HG03064 (cell line): ENCODE data around the gene HAUS8.
"Not testable (repeated sequence)": the region's sequence is repeated elsewhere in the genome, so short reads cannot be mapped to it uniquely, and the experiment has no call there.

ENCODE experiments used
- ATAC-seq: cut with Tn5 transposase; IDR thresholded peaks from one replicate; pipeline ENCODE4 v1.9.1; 2021; ENCODE audit warnings: low read depth; ENCODE audit not compliant: unreplicated experiment

HAUS8 gene

DNA sequence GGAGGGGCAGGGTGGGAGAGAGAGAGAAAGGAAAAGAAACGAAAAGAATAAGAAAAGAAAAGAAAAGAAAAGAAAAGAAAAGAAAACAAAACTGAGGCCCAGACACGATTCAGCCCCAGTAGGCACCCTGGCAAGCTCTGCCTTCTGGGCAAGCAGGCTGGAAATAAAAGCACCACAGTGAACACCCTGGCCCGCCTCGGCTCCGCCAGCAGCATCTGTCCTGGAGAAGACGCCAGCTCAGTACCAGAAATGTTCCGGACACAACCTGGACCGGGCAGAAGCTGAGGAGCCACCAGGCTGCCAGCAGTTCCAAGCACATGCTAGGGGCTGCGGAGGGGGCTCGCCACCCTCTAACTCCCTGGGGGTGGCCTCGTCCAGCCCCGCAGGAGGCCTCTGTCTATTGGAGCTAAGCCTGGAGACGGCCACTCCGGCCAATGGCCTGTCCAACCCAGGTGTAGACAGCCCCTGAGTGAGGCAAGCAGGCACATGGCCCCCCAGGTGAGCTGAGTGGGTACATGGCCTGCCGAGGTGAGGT, 37.2 kb downstream of the HAUS8 start:
- no peak for ATAC-seq

DNA sequence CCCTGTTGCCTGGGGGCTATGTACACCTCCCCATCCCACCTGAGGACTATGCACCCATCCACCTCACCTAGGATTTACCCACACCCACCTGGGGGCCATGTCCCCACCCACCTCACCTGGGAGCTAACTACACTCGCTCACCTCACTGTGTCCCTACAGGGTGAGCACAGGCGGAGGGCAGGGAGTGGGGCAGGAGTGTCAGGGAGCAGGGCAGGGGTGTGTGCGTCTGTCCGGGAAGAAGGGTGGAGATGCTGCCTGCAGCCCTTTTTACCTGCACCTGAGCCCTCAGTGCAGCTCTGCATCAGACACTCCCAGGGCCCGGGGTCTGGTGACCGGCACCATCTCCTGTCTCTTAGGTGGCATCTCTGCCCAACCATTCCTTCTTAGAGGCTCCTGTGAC, 38.1 kb downstream of the HAUS8 start:
- ATAC-seq, result no peak

DNA sequence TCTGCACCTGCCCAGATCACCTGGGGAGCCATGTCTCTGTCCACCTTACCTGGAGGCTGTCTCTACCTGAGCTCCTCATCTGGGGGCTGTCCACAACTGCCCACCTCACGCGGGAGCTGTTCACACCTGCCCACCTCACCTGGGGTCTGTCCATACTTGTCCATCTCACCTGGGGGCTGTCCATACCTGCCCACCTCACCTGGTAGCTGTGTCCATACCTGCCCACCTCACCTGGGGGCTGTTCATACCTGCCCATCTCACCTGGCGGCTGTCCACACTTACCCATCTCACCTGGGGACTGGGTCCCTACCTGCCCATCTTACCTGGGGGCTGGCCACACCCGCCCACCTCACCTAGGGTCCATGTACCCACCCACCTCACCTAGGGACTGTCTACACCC, 38.6 kb downstream of the HAUS8 start:
- no peak for ATAC-seq

DNA sequence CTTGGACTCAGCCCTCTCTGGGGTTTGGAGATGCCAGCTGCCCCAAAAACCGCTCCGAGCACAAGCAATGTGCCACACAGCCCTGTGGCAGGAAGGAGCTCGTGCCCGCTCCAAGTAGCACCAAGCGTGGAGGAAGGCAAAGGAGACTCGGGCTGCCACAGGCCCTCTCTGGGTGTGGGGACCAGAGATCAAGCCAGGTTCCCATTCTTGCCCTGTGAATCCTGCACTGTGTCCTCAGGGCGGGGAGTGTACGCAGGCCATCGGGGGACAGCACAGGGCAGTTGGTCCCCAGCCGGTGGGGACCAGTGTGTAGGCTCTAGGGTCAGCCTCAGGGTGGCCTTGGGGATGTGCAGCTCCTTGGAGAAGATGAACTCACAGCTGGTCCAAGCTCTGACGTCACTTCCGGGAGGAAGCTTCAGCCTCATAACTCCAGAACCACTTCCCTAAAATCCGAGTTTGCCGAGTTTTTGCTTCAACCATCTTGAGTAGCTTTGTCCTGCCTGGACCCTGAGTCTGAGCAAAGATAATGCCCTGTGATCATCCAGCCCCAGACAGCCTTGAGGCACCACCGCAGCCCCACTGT, 39.3 kb downstream of the HAUS8 start:
- ATAC-seq, result no peak

DNA sequence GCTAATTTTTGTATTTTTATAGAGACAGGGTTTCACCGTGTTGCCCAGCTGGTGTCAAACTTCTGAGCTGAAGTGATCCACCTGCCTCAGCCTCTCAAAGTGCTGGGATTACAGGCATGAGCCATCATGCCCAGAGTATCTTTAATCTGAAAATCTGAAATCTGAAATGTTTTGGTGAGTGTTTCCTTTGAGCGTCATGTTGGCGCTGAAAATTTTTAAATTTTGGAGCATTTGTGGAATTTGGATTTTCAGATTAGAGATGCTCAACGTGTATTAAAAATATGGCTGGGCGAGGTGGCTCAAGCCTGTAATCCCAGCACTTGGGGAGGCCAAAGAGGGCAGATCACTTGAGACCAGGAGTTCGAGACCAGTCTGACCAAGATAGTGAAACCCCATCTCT, 43.5 kb downstream of the HAUS8 start:
- no peak for ATAC-seq

DNA sequence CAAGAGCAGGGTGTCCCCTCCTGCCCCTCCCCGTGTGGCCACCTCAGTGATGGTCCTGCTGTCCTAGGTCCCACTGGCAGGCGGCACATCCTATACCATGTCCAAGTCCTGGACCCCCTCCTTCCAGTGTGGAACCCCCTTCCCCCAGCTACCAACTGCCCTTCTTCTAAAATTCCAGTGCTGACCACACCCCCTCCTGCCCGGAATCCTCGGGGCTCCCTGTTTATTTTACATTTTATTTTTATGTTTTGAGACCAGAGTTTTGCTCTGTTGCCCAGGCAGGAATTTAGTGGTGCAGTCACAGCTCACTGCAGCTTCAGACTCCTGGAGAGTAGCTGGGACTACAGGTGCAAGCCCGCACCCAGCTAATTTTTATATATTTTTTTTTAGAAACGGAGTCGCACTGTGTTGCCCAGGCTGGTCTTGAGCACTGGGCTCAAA, 47.7 kb downstream of the HAUS8 start:
- ATAC-seq, result no peak

DNA sequence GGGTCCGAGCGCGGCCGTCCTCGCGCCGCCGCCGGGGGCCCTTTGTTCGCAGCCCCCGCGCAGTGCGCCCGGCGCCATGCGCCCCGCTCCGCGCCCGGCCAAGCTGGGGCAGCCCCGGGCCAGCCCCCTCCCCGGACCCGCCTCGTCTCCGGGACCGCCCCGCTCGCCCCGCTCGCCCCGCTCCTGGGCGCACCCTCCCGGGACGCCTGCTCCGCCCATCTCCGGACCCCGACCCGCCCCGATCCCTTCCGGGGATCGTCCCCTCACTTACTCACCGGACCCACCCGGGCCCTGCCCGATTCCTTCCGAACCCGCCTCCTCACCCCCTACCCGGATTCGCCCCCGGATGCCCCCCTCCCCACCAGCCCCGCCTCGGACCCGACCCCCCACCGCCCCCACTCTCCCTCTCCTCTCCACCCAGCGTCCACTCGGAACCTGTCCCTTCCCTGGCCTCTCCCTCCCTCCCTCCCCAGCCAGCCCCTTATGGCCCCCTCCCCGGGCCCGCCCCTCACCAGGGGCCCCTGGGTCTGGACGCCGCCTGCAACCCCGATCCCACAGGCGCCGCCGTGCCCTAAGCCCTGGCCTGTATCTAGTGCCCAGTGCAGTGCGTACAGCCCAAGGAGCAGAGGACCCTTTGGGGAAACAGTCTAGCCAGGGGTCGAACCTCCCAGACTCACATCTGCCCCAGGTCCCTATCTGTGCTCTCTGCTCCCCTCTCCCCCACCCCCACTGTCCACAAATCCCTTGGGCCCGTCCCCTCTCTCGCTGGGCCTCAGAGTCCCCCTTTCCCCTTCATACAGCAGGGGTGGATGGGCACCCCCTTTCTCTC, 48.3 kb downstream of the HAUS8 start, which contains the start of gene CPAMD8:
CPAMD8 (minus strand) TSS at position 105 of the 829 bp plus-strand sequence. CDS start 168 bp downstream, outside the sequence.
- no peak for ATAC-seq

DNA sequence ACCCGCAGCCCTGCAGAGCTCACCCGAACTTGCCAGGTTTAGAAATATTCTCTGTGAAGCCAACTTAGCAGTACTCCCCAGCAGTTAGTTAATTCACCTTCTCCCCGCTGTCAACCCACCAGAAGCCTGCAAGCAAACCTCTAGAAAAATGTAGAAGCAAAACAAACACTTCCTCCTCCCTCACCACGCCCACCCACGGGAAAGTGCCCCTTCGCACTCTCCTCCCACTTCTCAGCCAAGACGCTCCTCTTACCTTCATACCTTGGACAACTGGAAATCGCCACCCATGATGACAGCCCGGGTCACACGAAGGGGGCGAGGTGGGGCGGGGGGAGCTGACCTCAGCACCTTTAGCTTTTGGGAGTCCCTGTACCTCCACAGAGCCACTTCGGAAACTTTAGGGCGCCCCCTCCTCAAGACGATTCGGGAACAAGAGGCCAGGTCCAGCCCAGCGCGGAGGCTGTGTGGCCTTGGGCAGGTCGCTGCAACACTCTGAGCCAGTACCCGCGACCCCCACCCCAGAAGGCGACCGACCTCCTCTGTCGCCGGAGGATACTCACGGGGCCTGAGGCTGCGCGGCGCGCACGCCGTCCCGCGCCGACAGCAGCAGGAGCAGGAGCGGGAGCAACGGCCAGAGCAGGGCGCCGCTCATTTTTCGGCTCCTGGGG, 49.1 kb downstream of the HAUS8 start:
- ATAC-seq, result no peak

DNA sequence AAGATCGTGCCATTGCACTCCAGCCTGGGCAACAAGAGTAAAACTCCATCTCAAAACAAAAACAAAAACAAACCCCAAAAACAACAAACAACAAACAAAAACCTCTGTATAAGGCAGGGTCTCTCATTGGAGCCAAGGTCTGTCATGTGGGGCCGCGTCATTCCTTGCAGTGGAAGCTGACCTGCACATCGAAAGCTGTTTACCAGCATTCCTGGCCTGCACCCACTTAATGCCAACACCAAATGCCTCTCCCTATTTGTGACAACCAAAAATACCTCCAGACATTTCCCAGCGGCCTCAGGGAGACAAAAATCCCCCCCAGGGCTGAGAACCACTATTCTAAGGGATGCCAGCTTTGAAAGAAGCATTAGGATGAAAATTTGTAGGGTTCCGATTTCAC, 49.9 kb downstream of the HAUS8 start:
- ATAC-seq, result no peak

DNA sequence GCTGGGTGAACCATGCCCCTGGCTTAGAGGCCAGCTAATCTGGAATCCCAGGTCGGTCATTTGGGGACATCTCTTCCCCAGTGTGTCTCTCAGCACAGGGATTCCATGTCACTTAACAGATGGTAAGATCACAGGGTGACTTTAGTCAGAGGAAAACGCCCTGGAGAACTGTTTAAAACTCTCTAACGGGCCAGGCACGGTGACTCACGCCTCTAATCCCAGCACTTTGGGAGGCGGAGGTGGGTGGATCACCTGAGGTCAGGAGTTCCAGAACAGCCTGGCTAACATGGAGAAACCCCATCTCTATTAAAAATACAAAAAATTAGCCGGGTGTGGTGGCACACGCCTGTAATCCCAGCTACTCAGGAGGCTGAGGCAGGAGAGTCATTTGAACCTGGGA, 50.3 kb downstream of the HAUS8 start:
- not testable (repeated sequence) for ATAC-seq

DNA sequence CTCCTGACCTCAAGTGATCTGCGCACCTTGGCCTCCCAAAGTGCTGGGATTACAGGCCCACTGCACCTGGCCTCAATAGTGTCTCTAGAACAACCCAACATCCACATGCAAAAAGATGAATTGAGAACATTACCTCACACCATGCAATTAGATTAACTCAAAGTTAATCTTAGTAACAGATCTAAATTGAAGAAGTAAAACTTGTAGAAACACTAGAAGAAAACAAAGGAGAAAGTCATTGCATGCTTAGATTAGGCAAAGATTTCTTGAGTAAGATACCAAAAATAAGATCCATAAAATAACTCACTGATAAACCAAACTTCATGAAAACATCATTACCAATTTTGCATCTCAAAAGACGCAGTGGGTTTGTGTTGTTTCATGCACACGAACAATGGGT, 51.4 kb downstream of the HAUS8 start:
- no peak for ATAC-seq

DNA sequence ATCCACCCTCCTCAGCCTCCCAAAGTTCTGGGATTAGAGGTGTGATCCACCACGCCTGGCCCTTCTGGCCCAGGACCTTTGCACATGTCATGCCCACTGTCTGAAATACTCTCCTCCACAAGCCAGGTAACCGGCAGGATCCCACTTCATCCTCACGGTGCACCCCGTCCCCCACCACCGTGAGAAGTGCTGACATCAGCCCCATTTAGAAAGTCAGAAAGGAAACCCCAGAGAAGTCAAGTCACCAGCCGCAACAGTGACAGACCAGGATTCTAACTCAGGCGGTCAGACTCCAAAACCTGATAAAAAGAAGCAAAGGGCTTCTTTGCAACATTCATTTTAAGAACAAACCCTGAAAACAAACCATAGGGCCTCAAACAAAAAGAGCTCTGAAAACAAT, 52.5 kb downstream of the HAUS8 start:
- ATAC-seq, result no peak

DNA sequence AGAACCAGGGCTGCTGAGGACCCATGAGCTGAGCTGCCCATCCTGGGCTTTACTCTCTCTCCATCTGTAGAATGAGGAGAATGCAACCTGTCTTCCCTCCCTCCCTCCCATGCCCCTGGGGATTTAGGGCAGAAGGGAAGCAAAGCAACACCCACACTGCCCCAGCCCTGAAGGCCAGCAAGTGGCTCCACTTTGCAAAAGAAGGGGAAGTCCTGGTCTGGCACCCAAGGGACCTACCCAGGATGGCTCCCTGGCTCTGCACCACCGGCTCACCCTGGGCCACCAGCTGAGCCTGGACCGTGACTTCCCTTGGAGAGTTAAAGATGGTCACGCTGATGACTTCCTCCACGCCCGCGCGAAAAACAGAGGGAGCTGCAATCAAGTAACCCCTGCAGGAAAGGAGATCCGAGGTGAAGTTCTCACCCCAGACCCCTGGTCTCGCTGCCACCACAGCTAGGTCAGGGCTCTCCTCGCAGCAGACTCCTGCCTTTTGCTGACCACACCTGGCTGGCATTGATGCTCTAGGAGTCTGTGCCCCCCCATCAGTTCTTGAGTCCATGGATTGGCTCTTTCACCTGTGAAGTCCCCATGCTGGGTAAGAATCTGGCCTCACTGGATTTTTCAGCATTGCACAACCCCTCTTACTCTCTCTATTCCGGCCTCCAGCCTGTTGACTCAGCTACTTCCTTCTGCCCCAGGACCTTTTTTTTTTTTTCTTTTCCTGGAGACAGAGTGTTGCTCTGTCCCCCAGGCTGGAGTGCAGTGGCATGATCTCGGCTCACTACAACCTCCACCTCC, 53.3 kb downstream of the HAUS8 start:
- ATAC-seq, result no peak

DNA sequence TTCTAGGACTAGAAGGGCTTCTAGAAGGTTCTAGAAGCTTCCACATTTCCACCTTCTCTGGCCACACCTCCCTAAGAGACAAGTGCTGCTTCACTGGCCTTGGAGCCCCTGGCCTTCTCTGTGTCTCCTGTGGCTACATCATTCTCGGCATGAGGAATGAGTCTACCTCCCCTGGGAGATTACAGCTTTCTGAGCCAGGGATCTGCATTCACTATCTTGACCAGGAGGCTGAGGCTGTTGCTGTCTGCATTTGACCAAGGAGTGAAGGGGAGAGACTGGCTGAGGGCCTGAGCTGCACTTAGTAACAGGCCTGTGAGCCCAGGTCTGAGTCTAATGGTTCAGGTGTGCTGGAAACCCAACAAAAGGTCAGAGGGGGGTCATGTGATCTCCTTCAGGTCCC, 53.9 kb downstream of the HAUS8 start:
- ATAC-seq, result no peak

DNA sequence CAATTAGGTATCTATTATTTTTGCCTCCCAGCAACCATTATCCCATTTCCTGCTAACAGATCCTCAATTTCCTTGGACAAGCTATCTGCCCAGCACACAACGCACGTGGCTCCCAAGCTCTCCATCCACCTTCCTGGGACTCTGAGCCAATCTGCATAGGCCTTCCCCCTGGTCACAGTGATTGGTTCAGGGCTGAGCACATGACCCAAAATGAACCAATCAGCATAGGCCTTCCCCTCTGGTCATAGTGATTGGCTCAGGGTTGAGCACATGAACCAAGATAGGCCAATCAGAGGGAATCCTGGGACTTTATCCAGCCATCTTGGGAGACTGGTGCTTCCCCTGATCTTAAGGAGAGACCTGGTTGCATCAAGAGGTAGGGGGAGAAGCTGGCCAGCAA, 54.4 kb downstream of the HAUS8 start:
- no peak for ATAC-seq

DNA sequence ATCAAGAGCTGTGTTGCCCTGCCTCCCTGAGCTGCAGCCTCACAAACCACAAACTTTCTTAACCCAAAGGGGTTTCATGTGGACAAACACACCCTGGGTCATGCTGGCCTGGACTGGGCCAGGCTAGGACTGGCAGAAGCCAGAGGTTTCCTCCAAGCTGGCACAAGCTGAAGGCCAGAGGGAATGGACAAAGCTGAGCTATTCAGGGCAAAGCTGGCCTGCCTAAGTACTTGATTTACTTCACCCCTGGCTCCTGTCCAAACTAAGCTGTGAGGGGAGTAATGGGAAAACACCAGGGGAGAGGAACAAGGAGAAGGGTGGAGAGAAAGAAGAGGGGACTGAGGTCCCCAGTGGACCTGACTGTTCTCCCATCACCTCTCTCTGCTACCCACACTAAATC, 54.9 kb downstream of the HAUS8 start:
- ATAC-seq, result no peak

DNA sequence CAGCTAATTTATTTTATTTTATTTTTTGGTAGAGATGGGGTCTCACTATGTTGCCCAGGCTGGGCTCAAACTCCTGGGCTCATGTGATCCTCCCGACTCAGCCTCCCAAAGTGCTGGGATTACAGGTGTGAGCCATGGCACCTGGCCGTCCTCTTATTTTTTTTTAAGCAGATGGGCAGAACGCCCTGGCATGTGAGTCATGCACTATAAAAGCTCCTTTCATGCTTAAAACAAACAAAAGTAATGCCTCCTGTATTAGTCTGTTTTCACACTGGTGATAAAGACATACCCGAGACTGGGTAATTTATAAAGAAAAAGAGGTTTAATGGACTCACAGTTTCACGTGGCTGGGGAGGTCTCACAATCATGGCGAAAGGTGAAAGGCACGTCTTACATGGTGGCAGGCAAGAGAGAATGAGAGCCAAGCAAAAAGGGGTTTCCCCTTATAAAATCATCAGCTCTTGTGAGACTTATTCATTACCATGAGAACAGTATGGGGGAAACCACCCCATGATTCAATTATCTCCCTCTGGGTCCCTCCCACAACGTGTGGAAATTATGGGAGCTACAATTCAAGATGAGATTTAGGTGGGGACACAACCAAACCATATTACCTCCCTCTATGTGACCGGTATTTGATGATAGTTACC, 60.9 kb downstream of the HAUS8 start:
- ATAC-seq, result not testable (repeated sequence)

DNA sequence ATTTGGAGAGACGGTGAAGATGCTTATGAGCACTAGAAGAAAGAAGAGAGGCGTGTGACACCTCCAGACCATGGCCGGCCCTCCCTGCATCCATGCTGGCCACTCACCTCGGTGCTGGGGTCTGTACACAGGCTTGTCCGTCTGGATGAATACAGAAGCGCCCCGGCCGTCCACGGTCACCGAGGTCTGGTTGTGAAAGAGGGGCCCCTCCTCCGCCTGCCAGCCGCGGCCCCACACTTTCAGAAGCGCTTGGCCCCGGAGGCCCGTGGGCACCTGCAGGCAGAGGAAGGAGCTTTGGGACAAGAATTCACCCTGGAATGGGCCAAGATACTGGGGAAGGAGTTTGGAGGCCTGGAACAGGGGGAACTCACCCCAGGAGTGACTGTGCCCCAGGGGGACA, 63.8 kb downstream of the HAUS8 start:
- no peak for ATAC-seq

DNA sequence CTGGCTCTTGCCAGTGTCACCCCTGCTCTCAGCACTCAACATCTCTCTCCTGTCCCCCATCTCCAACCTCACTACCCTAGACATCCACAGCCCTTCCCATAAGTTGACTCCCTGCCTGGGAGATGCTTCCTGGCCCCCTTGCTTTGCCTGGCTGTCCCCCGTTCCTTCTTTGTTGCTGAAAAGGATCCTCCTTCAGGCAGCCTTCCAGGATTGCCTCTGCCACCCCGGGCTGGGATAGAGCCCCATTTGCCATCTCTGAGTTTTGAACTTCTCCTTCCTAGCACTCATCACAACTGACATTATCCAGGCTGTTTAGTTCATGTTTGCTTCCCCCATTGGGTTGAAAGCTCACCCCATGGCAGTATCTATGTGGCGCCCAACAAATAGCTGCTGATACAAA, 68.7 kb downstream of the HAUS8 start:
- no peak for ATAC-seq

DNA sequence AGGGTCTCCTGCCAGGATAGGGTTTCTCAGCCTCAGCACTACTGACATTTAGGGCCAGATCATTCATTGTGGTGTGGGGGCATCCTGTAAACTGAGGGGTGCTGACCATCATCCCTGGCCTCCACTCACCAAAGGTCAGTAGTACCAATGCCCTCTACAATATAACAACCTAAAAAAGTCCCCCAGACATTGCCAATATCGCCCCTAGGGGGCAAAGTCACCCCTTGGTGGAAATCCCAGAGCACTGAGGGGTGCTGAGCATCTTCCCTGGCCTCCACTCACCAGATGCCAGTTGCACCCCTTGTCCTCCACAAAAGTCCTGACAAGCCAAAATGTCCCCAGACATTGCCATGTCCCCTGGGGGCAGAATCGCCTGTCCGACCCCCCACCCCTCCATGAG, 70.3 kb downstream of the HAUS8 start:
- ATAC-seq, result no peak
